Urothelium cell line (cell line): ENCODE results near the gene ARID4B.
A peak's percentile ranks its signal among the peaks of the same experiment; 100 is the strongest.
"Not testable (repeated sequence)": the region's sequence is repeated elsewhere in the genome, so short reads cannot be mapped to it uniquely, and the experiment has no call there.

ENCODE experiments used
- DNase-seq: peaks from one replicate; pipeline ENCODE4 v3.0.0; 2011; ENCODE audit warnings: low spot score, mixed read lengths
- FAIRE-seq: peaks from 2 replicates; lab custom pipeline; 2011; peaks lifted over from hg19 to GRCh38; lab: Jason Lieb, UNC

The ARID4B gene, protein sequence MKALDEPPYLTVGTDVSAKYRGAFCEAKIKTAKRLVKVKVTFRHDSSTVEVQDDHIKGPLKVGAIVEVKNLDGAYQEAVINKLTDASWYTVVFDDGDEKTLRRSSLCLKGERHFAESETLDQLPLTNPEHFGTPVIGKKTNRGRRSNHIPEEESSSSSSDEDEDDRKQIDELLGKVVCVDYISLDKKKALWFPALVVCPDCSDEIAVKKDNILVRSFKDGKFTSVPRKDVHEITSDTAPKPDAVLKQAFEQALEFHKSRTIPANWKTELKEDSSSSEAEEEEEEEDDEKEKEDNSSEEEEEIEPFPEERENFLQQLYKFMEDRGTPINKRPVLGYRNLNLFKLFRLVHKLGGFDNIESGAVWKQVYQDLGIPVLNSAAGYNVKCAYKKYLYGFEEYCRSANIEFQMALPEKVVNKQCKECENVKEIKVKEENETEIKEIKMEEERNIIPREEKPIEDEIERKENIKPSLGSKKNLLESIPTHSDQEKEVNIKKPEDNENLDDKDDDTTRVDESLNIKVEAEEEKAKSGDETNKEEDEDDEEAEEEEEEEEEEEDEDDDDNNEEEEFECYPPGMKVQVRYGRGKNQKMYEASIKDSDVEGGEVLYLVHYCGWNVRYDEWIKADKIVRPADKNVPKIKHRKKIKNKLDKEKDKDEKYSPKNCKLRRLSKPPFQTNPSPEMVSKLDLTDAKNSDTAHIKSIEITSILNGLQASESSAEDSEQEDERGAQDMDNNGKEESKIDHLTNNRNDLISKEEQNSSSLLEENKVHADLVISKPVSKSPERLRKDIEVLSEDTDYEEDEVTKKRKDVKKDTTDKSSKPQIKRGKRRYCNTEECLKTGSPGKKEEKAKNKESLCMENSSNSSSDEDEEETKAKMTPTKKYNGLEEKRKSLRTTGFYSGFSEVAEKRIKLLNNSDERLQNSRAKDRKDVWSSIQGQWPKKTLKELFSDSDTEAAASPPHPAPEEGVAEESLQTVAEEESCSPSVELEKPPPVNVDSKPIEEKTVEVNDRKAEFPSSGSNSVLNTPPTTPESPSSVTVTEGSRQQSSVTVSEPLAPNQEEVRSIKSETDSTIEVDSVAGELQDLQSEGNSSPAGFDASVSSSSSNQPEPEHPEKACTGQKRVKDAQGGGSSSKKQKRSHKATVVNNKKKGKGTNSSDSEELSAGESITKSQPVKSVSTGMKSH (N-terminal part only)

DNA sequence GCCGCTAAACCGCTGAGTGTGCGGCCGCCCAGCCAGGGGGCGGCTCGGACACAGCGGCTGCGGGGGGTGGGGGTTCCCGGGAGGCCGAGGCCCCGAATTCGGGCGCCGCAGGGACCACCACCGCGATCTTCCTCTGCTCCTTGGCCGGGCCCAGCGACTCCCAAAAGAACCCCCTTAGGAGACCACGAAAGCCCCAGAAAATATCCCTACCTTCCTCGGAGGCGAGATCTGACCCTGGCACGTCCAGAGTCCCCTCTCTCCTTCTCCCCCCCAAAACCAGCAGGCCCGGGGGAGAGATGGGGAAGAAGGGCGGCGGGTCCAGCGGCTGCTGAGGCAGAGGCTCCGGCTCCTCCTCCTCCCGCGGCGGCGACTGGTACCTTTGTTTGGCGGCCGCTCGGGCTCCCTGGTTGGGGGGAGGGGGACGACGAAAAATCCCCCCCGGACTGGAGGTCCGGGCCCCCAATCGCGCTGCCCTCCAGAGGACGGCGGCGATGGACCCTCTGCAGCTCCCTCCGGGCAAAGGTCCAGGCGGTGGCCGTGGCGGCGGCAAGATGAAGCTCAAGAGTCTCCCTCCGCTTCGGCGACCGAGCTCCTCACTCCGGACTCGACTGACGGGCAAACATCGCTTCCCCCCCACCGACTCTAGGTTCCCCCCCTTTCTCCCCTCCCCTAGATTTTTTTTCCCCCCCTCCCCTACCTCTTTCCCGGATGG is at the start of gene ARID4B:
TSS of gene ARID4B (minus strand) at position 621 of the 712 bp plus-strand sequence. CDS start 1,260 bp downstream, outside the sequence.
- DNase-seq (peak; percentile 57), FAIRE-seq (no peak)

DNA sequence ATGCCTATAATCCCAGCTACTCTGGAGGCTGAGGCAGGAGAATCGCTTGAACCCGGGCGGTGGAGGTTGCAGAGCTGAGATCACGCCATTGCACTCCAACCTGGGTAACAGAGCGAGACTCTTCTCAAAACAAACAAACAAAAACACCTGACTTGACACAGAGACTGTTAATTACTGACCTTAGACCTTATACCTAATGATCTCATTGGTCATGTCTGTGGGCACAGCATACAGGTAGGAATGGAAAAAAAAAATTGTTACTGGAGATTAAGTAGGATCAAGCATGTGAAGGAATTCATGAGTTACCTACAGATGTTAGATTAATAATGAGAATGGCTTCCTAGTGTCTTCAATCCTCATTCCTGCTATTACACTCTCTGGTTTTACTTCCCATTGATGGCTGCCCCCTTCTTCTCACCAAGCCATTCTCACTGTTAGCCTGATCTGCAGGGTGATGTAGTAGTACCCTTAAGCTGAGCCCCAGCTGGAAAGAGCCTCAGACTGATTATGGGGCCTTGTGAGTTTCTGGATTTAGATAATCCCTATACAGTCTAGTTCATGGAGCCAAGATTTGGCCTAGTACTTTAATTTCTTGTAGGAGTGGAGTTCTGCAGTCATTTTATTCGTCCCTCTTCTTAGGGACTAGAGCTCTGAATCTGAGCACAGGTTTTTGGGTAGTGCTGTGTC is 48.1 kb upstream of the ARID4B start:
- FAIRE-seq: no peak
- DNase-seq: no peak

DNA sequence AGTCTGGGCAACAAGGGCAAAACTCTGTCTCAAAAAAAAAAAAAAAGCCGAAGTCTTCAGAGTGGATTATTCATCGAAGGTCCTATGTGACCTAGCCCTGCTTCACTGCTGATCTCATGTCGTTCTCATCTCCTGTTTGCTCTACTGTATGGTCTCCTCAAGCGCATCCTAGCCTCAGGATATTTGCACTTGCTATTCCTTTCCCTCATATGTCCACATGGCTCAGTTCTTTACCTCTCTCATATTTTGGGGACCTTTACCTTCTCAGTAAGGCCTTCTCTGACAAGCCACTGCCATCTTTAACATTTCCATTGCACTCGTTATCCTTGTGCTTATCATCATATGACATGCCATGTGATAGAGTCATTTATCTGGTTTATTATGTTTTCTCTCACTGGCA is 41.8 kb upstream of the ARID4B start:
- DNase-seq: no peak
- FAIRE-seq: no peak

DNA sequence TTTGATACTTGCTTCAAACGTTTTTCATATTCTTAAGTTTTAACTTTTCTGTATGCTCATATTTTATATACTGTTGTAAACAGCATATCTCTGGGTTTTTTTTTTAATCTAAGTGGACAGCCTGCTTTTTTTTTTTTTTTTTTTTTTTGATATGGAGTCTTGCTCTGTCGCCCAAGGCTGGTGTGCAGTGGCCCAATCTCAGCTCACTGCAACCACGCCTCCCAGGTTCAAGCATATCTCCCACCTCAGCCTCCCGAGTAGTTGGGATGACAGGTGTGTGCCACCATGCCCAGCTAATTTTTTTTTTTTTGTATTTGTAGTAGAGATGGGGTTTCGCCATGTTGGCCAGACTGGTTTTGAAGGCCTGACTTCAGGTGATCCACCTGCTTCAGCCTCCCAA is 40.4 kb upstream of the ARID4B start:
- FAIRE-seq (no peak), DNase-seq (no peak)

DNA sequence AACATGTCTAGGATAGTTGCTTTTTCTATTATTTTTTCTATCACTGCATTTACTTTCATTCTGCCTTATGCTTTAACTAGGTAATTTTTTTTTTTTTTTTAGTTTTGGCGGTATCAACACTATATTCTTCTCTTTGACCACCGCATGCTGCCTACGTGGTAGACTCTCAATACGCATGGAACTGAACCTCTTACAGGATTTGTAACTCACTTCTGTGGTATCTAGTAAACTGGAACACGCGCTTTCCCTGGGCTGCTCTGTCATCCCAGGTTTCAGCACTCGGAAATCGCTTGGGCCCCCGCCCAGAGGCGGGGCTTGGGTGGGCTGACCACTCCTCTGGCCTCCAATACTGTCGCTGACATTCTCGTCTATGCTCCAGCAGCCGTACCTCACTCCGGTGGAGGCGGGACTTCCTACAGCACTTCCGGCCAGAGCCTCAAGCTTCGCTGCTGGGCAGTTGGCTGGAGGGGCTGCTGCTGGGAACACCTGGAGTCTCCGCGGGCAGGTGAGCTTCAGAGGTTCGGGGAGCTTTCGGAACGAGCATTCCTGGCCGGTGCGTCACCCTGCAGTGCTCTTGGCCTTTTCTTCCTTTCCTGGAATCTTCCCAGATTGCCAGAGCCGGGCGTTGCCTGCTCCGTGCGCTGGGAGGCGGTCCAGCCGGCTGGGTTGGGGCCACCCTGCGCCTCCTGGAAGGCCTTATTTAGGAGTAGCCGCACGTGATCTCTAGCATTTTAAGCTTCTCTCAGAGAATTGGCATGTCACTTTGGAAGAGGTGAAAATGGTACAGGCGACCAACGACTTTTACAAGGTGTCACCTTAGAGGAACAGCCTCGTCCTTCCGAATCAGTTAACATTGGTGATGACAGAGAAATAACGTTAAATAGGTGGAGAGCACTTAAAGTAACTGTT is 39.3 kb upstream of the ARID4B start, which contains the start of gene TBCE:
TSS of gene TBCE (plus strand) at position 428 of the 909 bp plus-strand sequence. CDS start 12,623 bp downstream, outside the sequence.
- DNase-seq (peak; percentile 98), FAIRE-seq (peak; percentile 55)

DNA sequence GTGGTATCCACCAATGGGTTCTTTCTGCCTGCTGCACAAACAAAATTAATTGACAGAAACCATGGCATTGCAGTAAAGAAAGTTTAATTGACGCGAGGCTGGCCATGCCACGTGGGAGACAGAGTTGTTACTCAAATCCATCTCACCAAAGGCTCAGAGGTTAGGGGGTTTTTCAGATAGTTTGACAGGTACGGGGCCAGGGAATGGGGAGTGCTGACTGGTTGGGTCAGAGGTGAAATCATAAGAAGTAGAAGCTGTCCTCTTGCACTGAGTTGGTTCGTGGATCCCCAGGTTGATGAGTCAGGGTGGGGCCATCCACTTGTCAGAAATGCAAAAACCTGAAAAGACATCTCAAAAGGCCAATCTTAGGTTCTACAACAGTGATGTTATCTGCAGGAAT is 38.3 kb upstream of the ARID4B start:
- FAIRE-seq: no peak

DNA sequence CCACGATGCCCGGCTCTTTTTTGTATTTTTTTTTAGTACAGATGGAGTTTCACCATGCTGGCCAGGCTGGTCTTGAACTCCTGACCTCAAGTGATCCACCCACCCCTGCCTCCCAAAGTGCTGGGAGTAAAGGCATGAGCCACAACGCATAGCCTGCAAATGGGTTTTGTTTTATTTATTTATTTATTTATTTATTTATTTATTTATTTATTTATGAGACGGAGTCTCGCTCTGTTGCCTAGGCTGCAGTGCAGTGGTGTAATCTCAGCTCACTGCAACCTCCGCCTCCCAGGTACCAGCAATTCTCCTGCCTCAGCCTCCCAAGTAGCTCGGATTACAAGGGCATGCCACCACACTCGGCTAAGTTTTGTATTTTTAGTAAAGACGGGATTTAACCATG is 36.2 kb upstream of the ARID4B start:
- not testable (repeated sequence) for DNase-seq, FAIRE-seq

More for the DNA sequence above, 38.3 kb upstream of the ARID4B start:
- no peak for DNase-seq

DNA sequence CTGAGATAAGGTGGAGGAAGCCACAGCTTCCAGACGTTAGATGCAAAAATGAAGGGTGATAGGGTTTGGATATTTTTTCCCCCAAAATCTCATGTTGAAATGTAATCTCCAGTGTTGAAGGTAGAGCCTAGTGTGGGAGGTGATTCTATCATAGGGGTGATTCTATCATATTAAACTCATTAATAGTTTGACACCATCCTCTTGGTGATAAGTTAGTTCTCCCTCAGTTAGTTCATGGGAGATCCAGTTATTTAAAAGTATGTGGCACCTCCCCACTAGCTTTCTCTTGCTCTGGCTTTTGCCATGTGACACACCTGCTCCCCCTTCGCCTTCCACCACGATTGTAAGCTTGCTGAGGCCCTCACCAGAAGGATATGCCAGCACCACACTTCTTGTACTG is 30.9 kb upstream of the ARID4B start:
- FAIRE-seq: no peak
- no peak for DNase-seq

DNA sequence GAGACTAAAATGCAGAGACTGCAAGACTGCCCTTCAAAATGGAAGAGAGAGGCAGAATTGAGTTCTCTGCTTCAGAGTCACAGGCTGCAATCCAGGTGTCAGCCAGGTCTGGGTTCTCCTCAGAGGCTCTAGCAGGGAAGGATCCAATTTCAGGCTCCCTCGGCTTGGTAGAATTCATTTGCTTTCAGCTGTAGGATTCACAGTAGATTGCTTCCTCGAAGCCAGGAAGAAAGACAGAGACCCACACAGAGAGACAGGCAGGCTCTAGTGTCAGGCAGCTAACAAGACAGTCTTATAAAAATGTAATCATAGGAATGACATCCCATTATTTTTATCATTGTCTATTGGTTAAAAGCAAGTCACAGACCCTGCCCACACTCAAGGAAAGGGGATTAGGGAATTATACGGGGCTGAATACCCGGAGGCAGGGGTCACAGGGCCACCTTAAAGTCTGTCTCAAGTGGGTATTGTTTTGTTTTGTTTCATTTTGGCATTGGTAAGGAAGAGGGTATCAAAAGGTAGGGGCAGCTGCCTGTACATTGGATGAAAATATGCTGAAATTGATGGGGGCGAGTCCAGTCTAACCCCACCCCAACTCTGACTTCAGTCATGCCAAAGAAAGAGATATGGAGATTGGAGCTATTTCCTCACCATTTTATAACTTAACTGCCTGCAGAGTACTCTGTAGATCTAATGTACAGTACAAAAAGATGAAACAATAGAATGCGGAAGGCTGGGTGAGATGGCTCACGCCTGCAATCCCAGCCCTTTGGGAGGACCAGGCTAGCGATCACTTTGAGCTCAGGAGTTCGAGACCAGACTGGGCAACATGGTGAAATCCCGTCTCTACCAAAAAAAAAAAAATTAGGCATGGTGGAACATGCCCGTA is 29.8 kb upstream of the ARID4B start:
- no peak for FAIRE-seq

DNA sequence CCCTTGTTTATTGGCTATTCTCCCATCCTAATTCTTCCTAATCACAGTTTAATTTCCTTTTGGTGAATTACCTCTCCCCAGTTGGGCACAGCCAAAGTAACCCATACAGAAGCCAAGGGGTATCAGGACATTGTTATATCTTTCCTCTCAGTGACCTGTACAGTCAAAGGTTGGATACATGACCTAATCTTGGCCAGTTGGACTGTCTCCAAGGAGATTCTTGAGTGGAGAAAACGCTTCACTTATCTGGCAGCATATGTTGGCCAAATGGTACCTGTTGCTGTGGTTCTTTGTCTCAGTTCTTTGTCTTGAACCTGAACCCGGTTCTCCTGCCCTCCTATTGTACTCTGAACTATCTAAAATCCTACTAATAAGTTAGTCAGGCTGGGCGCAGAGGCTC is 23.9 kb upstream of the ARID4B start:
- no peak for DNase-seq
- FAIRE-seq: no peak

More for the DNA sequence above, 29.8 kb upstream of the ARID4B start:
- DNase-seq: no peak

DNA sequence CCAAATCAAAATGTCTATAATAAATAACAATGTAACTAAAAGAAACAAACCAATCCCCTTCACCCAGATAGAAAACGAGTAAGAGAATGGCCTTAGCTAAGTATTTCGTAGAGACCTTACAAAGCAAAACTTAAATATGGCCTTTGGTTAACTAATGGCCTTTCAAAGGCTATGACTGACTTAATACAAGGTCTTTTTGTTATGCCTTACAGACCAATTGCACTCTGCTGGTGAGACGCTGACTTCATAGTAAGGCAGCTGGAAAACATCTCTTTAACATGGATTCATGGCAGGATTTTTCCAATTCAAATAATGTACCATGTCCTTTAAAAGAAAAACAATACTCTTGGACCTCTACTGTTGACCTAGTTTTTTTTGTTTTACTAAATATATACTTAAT is 23.5 kb upstream of the ARID4B start:
- DNase-seq (no peak), FAIRE-seq (no peak)

DNA sequence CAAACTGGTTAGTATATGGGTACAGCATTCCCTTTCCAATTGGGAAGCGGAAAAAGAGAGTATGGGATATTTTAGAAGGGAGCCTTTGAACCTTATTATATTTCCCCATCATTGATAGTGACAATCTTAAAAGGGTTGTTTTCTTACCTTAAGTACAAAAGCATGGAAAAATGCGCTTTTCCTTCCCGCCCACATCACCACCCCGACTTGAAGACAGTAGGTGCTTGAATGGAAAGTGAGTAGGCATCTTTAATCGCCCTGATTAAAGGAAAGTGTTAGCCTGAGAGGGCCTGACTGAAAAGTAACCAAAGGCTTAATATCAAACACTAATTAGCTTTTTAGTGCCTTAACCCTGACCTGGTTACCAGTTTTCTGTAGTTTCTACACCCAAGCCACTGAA is 15.7 kb upstream of the ARID4B start:
- DNase-seq: no peak
- FAIRE-seq: no peak

DNA sequence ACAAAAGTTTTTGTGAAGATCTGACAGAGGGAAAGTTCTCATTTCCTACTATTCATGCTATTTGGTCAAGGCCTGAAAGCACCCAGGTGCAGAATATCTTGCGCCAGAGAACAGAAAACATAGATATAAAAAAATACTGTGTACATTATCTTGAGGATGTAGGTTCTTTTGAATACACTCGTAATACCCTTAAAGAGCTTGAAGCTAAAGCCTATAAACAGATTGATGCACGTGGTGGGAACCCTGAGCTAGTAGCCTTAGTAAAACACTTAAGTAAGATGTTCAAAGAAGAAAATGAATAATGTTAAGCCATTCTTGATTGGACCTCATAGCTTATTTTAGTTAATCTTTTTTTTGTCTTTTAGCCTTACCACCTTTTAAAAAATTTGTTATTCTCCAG is 14.5 kb upstream of the ARID4B start:
- no peak for FAIRE-seq
- no peak for DNase-seq

DNA sequence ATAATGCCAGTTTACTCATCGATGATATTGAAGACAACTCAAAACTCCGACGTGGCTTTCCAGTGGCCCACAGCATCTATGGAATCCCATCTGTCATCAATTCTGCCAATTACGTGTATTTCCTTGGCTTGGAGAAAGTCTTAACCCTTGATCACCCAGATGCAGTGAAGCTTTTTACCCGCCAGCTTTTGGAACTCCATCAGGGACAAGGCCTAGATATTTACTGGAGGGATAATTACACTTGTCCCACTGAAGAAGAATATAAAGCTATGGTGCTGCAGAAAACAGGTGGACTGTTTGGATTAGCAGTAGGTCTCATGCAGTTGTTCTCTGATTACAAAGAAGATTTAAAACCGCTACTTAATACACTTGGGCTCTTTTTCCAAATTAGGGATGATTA is 14.1 kb upstream of the ARID4B start:
- no peak for FAIRE-seq
- no peak for DNase-seq

DNA sequence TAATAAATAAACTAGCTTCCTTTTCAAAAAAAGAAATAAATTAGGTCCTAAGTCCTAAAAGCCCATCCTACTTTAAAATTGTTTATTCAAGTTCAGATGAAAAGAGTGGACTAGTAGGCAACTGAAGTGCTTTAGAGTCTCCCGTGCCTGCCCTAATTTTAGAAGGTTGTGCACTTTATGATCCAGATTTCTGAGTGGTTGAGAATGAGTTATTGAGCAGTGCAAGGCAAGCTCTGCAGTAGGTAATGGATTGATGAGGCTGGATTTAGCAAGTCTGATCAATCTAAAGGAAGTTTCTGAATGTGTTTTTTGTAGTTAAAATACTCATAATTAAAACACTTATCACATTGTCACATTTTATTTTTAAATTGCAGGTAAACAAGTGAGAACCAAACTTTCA is 13.4 kb upstream of the ARID4B start:
- FAIRE-seq: no peak
- no peak for DNase-seq

DNA sequence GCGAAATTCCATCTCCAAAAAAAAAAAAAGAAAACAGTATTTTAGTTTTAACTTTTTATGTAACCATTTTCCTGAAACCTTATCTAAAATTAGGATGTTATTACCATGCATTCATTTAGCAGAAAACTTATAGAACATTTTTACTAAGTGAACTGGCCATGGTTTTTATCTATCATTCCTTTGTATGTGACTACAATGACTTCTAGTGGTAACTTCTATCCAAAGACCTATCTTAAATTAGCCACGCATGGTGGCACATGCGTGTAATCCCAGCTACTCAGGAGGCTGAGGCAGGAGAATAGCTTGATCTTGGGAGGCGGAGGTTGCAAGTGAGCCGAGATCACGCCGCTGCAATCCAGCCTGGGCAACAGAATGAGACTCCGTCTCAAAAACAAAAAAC is 11.8 kb upstream of the ARID4B start:
- FAIRE-seq (no peak), DNase-seq (no peak)

DNA sequence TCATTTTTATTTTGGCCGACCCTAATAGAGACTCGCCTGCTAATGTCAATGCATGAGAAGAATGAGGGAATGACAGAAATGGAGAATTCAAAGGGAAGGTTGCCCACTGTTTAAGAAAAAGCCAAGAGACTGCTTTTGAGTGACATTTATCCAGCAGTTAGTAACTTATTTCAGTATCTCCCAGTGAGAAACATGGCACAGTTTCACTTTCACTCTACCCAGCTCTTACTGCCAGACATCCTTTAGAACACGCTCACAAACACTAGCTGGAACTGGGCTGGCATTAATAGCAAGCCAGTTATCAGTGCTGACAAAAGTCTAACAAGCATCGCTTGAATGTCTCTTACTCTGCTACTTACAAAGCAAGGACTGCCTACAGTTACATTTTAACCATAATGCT is 8.9 kb upstream of the ARID4B start:
- no peak for FAIRE-seq

DNA sequence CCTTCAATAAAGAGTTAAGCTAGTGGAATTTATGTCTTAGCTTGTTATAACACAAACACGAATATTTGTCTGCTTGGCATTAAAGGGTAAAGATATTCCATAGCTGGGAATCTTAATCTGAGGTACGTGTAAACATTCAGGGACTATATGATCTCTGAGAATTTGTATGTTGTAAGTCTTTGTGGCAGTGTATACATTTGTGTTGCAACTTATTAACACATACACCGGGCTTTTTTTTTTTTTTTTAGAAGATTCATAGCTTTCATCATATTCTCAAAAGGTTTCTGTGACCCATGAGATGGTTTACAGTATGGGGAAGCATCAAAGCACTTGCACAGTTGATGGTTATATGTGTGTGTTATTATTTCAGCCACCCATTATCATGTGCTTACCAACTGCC is 3.4 kb upstream of the ARID4B start:
- no peak for DNase-seq
- FAIRE-seq: no peak

More for the DNA sequence above, 8.9 kb upstream of the ARID4B start:
- no peak for DNase-seq
